ENCODE results near the gene DYSF.

DNA sequence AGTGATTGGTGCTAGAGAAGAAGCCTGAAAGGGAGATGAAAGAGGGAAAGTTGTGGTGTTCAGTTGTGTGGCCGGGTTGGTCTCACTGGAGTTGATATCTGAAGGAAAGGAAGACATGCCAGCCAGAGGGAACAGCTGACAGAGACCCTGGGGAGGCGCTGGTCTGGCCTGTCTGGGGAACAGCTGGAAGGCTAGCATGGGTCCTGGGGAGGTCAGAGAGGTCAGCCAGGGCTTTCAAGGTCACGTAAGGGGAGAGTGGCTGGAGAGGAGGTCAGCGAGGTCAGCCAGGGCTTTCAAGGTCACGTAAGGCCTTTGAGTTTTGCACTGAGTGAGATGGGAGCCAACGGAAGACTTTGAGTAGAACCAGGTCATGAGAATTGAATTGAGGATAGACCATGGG is 11.0 kb downstream of the DYSF start:
- TF ChIP-seq, protein P1, sequence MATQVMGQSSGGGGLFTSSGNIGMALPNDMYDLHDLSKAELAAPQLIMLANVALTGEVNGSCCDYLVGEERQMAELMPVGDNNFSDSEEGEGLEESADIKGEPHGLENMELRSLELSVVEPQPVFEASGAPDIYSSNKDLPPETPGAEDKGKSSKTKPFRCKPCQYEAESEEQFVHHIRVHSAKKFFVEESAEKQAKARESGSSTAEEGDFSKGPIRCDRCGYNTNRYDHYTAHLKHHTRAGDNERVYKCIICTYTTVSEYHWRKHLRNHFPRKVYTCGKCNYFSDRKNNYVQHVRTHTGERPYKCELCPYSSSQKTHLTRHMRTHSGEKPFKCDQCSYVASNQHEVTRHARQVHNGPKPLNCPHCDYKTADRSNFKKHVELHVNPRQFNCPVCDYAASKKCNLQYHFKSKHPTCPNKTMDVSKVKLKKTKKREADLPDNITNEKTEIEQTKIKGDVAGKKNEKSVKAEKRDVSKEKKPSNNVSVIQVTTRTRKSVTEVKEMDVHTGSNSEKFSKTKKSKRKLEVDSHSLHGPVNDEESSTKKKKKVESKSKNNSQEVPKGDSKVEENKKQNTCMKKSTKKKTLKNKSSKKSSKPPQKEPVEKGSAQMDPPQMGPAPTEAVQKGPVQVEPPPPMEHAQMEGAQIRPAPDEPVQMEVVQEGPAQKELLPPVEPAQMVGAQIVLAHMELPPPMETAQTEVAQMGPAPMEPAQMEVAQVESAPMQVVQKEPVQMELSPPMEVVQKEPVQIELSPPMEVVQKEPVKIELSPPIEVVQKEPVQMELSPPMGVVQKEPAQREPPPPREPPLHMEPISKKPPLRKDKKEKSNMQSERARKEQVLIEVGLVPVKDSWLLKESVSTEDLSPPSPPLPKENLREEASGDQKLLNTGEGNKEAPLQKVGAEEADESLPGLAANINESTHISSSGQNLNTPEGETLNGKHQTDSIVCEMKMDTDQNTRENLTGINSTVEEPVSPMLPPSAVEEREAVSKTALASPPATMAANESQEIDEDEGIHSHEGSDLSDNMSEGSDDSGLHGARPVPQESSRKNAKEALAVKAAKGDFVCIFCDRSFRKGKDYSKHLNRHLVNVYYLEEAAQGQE (IDR thresholded peaks at IDR 0.05; ENCODE audit: insufficient read depth in 1 of 2, low read depth in 2 of 2, low read length in 2 of 2), result no peak
- TF ChIP-seq SIN3A (IDR thresholded peaks at IDR 0.05; ENCODE audit: borderline replicate concordance, insufficient read depth, low read length), result no peak
- TF ChIP-seq FOXP2 (optimal IDR thresholded peaks at IDR 0.05; ENCODE audit: borderline replicate concordance, extremely low read depth, extremely low read length, insufficient read depth), result no peak
- TF ChIP-seq POLR2AphosphoS5 (IDR thresholded peaks at IDR 0.05; ENCODE audit: low read depth, low read length), result no peak
- TF ChIP-seq TAF1 (IDR thresholded peaks at IDR 0.05; ENCODE audit: borderline replicate concordance, insufficient read depth, low read length), result no peak

Measured in PFSK-1 (cell line).